ENCODE results near the gene RAD51B.

- TF ChIP-seq EZH2 (IDR thresholded peaks at IDR 0.05; ENCODE audit: low read length): no peak
- TF ChIP-seq CTCF (optimal IDR thresholded peaks at IDR 0.05 in 1 of 3, IDR thresholded peaks at IDR 0.05 in 1 of 3, conservative IDR thresholded peaks at IDR 0.05 in 1 of 3; ENCODE audit: extremely low read depth in 1 of 3, insufficient read depth in 2 of 3, low read length in 3 of 3): no peak
These were observed 686.6 kb downstream of the RAD51B start for GRCh38 chr14:68506021-68506644.

Measured in keratinocyte (primary cell).